Sciatic nerve (tissue), 2 donors: Measurements from ENCODE around the gene AURKAIP1. TPM values are rescaled to one million over a fixed set of nuclear protein-coding genes. Genes with fewer than 3 reads are reported as not detected.
"Not testable (repeated sequence)": the region's sequence is repeated elsewhere in the genome, so short reads cannot be mapped to it uniquely, and the experiment has no call there.

Source experiments
- ATAC-seq: fragments of 200-7000 bp; cut with Tn5 transposase; one replicate; pipeline ENCODE4 v1.9.1; 2020; ENCODE audit warnings: mild to moderate bottlenecking, moderate library complexity
- DNase-seq: peaks from one replicate; pipeline ENCODE4 v3.0.0-alpha.2; 2020; ENCODE audit warnings: low spot score
- intact Hi-C: fragments of 100-400 bp; cut with DNase I; formaldehyde crosslinking; loops from one replicate; pipeline ENCODE4 v1.14.2; 2022
- total RNA-seq: library from RNA; stranded (reverse); fragmentation: NEBNext Ultra II Directional; extraction: Animal tissue kit (Norgen Biotek cat#: 25700); gene quantifications from one replicate; pipeline ENCODE4 v1.2.1, GENCODE V29; 2021
- donor health status: DM: no; HTN: no; CAD: no.
- donor health status: DM: no; HTN: no; CAD: no.

Gene AURKAIP1
- total RNA-seq, 1 donor from 2014 or later, result 58.9 TPM

DNA sequence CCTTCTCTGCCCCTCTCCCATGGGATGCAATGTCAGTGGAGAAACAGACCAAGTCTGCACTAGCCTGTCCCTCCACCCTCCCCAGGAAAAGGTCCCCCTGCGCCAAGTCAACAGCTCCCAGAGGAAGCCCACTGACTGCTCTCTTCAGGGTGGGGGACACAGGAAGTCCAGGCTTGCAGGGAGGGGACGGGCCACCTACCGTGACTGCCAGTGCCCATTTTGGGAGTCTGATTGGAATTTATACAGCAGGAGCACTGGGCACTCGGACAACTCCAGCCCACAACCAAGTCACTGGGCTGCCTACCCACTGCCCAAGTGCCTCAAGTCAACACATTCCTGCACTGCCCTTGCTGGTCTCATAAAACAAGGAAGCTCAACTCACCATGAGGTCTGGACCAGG is 18.0 kb upstream of the AURKAIP1 start:
- no peak for DNase-seq
- intact Hi-C loops, result loop anchor here (10.0 kb wide), 1 partner anchor 102 kb away; no protein-coding TSS in a partner anchor
- no peak for ATAC-seq

DNA sequence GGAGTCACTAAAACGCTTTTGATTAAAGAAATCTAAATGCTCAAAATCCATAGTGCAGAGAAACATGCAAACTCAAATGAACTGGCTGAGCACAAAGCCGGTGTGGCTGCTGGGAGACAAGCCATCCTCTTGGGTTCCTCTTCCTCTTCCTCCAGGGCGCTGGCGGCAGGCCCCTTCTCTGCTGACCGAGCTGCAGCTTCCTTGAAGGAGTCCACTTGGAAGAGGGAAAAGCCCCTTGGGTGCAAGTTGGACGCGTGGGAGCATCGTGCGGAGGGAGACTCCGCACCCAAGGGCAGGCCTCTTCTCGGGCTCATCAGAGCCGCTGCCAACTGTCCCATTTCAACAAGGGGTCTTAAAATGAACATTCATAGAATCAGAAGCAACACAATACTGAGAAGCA is 16.2 kb upstream of the AURKAIP1 start:
- DNase-seq (no peak), ATAC-seq (no peak)
- intact Hi-C loops, result loop anchor here (10.0 kb wide), 1 partner anchor 104 kb away; no protein-coding TSS in a partner anchor

DNA sequence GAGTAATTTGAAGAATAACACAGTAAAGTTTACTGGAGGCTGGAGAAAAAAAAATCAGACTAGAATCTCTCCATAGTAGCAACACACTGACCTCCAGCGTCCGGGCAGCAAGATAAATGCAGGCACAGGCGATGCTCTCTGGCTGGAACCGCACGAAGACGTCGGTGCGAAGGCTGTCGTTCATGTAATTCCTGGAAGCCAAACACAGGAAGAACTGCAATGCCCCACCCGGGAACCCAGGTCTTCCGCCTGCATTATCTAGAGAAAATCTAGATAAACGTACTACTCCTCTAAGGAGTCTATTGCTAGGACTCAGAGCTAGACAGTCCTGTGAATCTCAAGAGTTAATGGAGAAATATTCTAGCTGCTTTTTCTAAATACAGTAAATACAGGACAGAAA is 15.7 kb upstream of the AURKAIP1 start:
- intact Hi-C loops, result loop anchor here (10.0 kb wide), 1 partner anchor 104 kb away; no protein-coding TSS in a partner anchor
- ATAC-seq (no peak), DNase-seq (no peak)

DNA sequence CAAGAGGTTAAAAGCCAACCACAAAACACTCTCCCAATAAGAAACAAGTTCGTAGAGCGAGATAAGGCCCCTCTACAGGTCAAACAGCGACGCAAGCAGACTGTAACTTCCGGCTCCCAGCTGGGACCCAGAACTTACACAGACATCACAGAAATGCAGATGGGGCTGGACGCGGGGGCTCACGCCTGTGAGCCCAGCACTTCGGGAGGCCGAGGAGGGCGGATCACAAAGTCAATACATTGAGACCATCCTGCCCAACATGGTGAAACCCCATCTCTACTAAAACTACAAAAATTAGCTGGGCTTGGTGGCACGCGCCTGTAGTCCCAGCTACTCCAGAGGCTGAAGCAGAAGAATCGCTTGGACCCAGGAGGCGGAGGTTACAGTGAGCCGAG is 13.1 kb upstream of the AURKAIP1 start:
- DNase-seq, result no peak
- intact Hi-C loops, result no loop called here
- ATAC-seq, result no peak

DNA sequence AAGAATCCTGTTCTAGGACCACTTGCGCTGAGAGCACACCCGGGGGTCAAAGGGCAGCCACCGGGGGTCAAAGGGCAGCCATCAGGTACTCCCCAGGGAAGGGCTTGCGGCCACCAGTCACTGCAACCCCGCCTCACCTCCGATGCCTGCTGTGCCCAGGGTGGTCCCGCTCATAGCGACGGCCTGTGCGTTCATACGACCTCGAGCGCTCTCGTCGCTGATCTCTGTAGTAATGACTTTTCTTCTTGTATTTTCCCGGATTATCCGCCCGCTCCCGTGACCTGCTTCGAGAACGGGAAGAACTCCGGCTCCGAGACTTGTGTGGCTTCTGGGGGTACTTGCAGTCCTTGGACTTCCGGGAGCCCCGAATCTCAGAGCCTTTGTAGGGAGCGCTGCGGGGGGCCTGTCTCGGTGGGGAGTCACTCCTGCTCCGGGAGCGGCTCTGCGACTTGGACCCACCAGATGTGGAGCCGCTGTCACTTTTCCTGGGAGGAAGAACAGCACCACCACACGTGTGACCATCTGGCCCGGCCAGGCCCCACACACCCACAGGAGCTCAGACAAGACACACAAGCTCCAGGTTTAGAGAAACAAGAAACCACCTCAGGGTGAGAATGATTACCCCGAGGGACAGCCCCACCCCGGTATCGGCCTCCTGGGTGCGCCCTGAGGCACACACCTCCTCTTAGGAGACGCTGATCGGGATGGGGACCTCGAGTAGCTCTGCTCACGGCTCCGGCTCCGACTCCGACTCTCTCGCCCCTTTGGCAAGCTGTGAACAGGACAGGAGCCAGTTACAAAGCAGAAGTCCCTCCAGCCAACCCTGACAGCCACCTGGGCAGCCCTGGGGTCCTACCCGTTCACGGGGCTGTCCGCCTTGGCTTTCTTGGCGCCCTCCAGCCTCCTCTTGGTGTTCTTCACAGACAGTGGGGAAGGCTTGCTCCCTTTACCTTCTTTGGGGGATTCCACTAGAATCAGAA is 12.4 kb upstream of the AURKAIP1 start:
- DNase-seq (no peak), ATAC-seq (peak; percentile 30)
- intact Hi-C loops, result no loop called here

DNA sequence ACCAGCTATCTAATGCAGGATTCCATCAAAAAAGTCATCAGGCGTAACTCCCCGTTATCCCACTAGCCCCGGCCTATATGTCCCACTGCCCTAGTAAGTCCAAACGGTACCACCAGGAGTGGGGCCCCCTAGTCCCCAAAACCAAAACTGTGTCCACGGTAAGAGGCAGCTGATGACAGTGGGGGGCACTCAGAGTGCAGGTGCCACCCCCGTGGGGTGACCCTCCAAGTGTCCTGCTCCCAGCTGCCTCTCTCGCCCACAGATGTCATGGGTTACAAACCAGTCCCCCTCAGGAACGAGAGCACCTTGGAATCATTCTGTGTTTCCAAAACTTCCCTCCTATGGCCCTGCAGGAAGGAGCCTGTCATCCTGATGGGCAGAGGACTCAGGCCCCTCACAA is 10.9 kb upstream of the AURKAIP1 start:
- ATAC-seq, result no peak
- no peak for DNase-seq
- intact Hi-C loops, result no loop called here

DNA sequence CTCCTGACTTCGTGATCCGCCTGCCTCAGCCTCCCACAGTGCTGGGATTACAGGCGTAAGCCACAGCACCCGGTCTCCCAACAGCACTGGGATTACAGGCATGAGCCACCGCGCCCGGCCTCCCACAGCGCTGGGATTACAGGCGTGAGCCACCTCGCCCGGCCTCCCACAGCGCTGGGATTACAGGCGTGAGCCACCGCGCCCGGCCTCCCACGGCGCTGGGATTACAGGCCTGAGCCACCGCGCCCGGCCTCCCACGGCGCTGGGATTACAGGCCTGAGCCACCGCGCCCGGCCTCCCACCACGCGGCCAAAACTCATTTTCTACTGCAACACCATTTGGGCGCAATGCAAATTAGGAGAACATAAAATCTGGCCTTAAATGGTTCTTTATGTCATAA is 10.3 kb upstream of the AURKAIP1 start:
- intact Hi-C loops, DNase-seq: not testable (repeated sequence)

DNA sequence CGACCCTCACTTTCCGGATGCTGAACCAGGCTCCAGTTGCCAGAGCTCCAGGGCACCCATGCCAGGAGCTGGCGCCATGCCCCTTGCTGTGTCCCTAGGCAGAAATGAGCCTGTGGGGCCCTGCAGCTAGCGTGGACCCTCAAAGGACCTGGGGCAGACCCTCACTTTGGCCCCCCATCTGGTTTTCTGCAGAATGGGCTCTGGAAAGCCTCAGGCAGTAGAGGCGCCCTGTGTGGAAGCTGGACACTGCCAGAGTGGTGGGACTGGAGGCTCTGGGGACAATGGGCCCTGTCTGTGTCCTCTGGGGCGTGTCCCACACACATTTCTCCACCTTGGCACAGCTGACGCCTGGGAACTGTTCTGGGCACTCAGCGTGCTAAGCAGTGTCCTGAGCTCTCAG is 6.3 kb upstream of the AURKAIP1 start:
- intact Hi-C loops, result no loop called here
- DNase-seq (no peak), ATAC-seq (no peak)

More for the DNA sequence above, 10.3 kb upstream of the AURKAIP1 start:
- ATAC-seq, result not testable (repeated sequence)

DNA sequence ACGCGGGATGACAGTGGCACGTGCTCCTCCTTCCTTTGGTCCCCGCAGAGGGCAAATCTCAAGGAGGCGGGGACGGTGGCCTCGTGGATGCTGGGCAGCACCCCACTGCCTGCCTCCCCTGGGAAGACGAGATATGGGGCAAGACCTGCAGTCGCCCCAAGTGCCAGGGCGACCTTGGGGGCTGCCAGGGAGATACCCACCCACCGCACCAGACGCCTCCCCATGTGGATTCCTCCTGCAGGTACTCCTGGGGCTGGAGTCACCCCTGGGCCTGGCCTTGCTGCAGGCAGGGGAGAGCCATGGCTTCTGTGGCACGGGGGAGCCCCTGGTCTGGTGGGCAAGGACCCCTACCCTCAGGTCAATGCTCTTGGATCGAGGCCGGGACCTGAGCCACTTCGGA is 5.9 kb upstream of the AURKAIP1 start:
- no peak for ATAC-seq
- intact Hi-C loops, result no loop called here
- no peak for DNase-seq

DNA sequence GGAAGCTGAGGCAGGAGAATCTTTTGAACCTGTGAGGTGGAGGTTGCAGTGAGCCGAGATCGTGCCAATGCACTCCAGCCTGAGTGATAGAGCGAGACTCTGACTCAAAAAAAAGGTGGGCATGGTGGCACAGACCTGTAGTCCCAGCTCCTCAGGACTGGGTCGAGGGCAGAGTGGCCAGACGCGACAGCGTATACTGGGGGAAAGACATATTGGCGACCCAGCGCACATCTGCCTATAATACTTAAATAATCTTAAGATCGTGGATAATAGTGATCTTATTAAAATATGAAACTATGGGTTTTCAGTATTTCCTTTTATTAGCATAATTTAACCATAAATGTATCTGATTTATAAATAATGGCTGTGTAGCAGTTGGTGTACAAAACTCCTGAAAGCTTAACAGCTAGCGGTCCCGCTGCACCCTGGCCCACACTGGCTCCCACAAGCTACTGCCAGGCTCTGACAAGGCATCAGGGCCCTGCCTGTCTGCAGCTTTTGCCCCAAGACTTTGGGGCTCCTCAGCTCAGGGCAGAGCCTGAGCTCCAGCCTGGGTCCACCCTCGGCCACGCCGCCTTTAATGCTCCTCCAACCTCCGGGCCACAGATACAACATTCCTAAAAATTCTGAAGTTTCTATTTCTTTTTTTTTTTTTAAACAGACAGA is 2.7 kb upstream of the AURKAIP1 start:
- DNase-seq, result no peak
- ATAC-seq, result no peak
- intact Hi-C loops, result no loop called here

DNA sequence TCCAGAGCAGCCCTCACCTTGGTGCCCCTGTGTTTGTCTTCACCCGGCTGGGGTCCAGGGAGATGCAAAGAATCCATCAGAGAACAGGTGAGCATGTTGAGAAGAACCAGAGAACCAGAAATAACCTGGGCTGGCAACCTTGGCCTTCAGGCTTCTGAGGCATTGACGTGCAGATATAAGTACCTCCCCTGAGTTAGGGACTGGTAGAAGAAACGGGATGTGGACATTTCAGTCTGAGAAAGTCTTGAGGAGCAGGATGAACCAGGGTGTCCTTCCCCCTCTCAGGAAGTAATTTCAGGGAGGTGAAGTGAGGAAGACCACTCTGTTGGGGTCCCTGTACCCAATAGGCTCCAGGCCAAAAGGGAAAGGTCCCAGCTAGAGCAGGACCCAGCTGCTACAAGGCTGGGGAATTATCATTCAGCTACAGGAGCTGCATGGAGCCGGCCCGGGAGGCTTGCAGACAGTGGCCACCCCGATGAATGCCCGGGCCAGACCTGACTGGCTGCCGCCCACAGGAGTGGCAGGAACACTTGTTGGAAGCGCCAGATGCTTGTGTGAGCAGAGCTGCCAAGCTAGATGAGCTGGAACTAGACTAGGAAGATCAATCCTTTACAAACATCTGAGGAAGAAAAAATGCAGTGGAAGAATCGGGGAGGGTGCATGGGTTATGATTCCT is 1.7 kb upstream of the AURKAIP1 start:
- intact Hi-C loops, result no loop called here
- no peak for DNase-seq
- no peak for ATAC-seq

DNA sequence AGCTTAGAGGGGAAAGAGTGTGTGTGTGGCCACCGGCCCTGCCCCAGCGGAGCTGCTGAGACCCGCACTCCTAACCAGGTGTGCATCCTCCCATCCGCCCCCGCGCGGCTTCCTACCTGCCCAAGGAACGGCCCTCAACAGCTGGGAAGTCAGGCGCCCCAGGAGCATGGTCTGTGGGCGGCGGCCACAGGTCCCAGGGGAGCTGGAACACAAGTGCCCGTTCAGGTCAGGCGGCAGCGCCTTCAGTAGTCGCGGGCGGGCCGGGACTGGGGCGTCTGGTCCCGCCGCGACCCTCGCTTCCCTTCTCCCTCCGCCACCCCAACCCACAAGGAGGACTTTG is 448 bp downstream of the AURKAIP1 start:
- ATAC-seq (no peak), DNase-seq (peak; percentile 75)
- intact Hi-C loops, result no loop called here

DNA sequence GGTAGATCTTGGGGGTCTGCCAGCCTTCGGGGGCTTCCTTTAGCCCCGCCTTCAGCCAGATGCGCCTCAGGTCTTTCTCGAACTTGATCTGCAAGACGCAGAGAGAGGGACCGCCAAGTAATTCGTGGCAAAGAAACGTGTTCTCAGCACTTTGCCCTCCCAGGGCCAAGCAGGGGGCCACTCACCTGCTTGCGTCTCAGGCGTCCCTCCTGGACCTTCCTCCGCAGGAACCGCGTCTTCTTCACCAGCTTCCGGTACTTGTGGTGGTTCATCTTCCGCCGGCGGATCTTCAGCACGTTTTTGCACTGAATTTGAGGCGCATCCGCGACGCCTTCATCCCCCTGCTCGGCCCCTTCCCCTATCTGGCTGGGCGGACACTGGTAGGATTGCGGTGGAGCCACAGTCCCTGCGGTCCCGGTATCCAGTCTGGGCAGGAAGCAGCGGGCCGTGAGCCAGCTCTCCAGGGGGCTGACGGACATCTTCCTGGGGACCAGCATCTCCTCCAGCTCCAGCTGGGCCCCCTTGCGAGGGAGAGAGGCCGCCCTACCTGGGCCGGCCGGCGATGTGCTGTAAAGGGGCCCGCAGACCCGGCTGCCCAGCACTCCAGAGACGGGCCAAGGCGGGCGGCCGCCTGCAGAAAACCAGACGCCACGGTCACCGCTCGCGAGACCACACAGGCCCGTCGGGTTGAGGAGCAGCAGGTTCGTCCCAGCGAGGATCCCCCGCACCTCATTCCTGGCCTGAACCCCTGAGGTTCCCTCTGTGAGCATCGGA is 1.0 kb downstream of the AURKAIP1 start:
- ATAC-seq (no peak), DNase-seq (peak; percentile 72)
- intact Hi-C loops, result no loop called here

DNA sequence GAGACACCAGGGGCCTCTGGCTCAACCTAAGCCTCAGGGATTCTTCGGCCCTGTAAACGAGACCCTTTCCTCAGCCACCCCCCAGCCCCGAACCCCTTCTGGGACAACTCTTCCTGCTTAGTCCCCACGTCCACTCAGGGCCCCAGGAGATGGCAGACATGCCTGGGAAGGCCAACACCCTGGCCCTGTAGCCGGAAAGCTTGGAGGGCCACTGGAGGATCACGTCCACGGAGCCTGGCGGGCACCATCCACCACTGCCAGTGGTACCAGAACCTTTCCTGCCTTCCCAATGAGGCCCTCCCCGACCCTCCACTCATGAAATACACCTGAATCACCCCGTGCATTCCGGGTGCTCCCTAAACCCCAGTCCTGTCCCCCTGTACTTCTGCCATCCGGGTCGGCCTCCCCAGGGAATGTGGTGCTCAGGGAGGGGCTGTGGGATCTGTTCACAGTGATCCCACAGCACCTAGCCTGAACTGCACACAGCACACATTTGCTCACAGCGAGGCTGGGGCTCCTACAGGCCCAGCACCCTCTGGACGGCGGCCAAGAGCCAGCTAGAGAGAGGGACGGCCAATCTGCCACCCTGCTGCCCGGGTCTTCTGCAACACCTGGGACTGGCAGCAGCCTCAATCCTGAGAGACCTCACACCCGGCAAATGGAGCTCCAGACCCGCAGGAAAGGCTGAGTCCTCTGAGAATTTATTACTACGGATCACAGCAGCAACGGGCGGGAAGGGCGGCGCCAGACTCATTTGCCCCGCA is 1.8 kb downstream of the AURKAIP1 start:
- DNase-seq (peak; percentile 61), ATAC-seq (no peak)
- intact Hi-C loops, result no loop called here

DNA sequence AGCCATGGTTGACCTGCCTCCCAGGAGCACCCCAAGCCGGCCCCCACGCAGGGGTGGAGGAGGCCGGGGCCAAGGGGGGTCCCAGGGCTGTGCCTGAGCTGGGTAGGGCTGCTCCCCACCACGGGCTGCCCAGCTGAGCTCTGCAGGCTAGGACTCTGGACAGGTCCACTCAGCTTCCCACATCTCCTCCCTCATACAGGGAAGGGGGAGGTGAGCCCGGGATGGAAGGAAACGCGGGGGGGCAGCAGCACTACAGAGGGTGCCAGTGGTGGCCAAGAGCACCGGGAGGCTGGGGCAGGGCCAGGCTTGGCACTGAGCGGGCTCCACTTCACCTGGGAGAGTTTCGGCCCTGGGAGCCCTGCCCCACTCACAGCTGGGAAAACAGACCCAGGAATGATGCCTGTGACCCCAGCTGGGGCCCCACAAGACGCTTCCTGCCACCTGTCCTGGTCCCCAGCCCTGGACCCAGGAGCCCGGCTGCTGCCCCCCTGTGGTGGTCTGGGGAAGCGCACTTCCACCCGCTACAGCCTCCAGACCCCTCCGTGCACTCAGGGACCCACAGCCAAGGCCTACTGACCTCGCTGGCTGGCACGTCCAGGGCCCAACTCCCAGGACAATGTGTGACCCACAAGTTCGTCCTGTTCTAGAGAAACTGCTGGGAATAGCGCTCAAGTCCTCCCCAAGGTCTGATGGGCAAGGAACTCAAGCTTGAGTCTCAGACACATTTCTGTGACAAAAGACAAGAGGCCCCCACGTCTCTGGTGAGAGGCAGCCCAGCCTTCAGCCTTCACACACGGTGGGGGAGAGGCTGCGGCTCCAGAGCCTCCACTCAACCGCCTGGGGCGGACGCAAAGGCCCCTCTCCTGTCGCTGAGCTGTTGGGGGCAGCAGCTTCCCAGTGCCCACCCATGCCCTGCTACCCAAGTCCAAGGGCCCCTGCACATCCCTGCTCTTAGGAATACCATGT is 3.0 kb downstream of the AURKAIP1 start:
- ATAC-seq (peak; percentile 44), DNase-seq (peak; percentile 86)
- intact Hi-C loops, result no loop called here

DNA sequence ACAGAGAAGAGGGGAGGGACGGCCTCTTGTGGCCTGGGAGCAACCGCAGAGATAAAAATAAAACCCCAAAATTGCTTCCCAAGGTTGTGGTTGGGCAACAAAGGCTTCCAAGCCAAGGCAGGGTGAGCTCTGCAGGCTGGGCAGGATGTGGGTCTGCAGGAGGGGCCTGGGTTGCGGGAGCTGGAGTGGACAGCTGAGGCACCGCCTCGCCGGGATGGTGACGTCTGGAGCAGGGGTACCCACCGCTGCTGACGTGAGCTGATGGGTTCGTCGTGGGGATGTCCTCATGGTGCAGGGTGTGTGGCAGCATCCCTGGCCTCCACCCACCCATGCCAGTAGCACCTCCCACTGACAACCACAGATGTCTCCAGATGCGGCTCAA is 3.7 kb downstream of the AURKAIP1 start:
- peak; percentile 65 for DNase-seq
- peak; percentile 10 for ATAC-seq
- intact Hi-C loops, result no loop called here

DNA sequence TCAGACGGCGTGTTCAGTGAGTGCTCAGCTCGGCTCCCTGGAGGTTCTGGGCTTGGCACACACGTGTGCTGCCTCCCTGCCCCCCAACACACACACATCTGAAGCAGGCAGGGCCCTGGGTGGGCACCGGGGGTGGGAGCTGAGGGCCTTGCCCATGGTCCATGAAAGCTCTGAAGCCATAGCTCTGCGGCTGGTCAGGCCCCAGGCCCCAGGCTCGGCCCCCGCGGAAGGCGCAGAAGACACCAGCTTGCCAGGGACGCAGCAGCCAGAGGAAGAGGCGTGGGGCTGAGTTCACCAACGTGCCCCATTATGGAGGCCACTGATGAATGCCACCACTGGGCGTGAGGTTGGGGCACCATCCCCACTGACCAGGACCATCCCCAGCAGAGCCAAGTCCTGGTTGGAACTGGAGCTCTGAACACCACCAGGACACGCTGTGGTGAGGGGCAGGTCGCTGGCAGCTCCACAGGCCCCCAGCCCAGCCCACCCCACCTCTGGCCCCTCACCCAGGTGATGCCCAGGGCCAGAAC is 4.2 kb downstream of the AURKAIP1 start:
- no peak for DNase-seq
- ATAC-seq, result no peak
- intact Hi-C loops, result no loop called here
